HCT116 (cell line): ENCODE data around the gene DPF3. TPM values are rescaled to one million over a fixed set of nuclear protein-coding genes. Genes with fewer than 3 reads are reported as not detected.

Source experiments
- ATAC-seq: fragments of 200-7000 bp; cut with Tn5 transposase; 2 replicates; pipeline ENCODE4 v1.9.1; 2020; ENCODE audit warnings: mild to moderate bottlenecking, moderate library complexity
- BruUV-seq: library from RNA; stranded (reverse); fragments of 400-500 nt; replicated peaks from 2 replicates; lab custom pipeline; 2021; lab: Mats Ljungman, UMichigan
- CTCF ChIA-PET: fragments of 300-600 bp; sonication (Branson Sonifier 250); formaldehyde crosslinking; loops from one replicate; lab custom pipeline; 2021; ENCODE audit warnings: antibody characterized with exemption; lab: Charles Lee
- POLR2A ChIA-PET: fragments of 300-600, 350-600 bp; sonication (Branson Sonifier 250); formaldehyde crosslinking; loops from one replicate; lab custom pipeline; 2021; ENCODE audit warnings: antibody characterized with exemption; lab: Charles Lee
- RAD21 ChIA-PET, 2 experiments: fragments of 300-600 bp; sonication (Branson Sonifier 250); formaldehyde crosslinking; loops; one replicate each; lab custom pipeline; 2023; ENCODE audit warnings: low total read pairs in 2 of 2; ENCODE audit not compliant: uncharacterized antibody in 2 of 2, unreplicated experiment in 2 of 2, low non-redundant PET in 1 of 2; lab: Charles Lee
- DNase-seq: peaks from one replicate; pipeline ENCODE4 v3.0.0-alpha.2; 2010; ENCODE audit warnings: low read depth, low spot score
- H2AFZ ChIP-seq: fragments of 200-600 bp; shearing (Covaris generic), sonication (generic); 2 replicates; pipeline ENCODE4 v1.6.1; 2017; ENCODE audit warnings: low read depth, mixed run types, mixed read lengths, antibody characterized with exemption, low read length; ENCODE audit not compliant: poor library complexity, severe bottlenecking
- H3K27ac ChIP-seq: 2 replicates; pipeline ENCODE4 v1.5.1; 2012; ENCODE audit warnings: low read depth, low read length
- H3K27me3 ChIP-seq: fragments of 200-600 bp; sonication (generic); 2 replicates; pipeline ENCODE4 v1.6.1; 2016; ENCODE audit warnings: mixed run types, low read length, mixed read lengths; ENCODE audit not compliant: insufficient read depth
- H3K36me3 ChIP-seq, 2 experiments: fragments of 200-500 bp in 1 of 2; fragments of 200-600 bp in 1 of 2; sonication (Bioruptor generic) in 1 of 2; sonication (generic) in 1 of 2; 2 replicates each; pipeline versions ENCODE4 v1.5.1 to v1.6.1; 2014 to 2016; ENCODE audit warnings: low read length in 2 of 2, inconsistent platforms in 1 of 2, mixed read lengths in 1 of 2, mixed run types in 1 of 2; ENCODE audit not compliant: insufficient read depth in 2 of 2, control insufficient read depth in 1 of 2
- H3K4me1 ChIP-seq, 2 experiments: fragments of 200-600 bp in 1 of 2; sonication (generic) in 1 of 2; 2 replicates each; pipeline versions ENCODE4 v1.5.1 to v1.6.1; 2012 to 2017; ENCODE audit warnings: low read length in 2 of 2, inconsistent platforms in 1 of 2, mild to moderate bottlenecking in 1 of 2, mixed read lengths in 1 of 2, mixed run types in 1 of 2, moderate library complexity in 1 of 2; ENCODE audit not compliant: insufficient read depth in 2 of 2, control insufficient read depth in 1 of 2
- H3K4me2 ChIP-seq: fragments of 200-600 bp; sonication (generic); 2 replicates; pipeline ENCODE4 v1.6.1; 2017; ENCODE audit warnings: mixed run types, low read length, mixed read lengths
- H3K4me3 ChIP-seq, 2 experiments: fragments of 200-600 bp in 1 of 2; sonication (generic) in 1 of 2; replicated peaks in 1 of 2; 2 replicates each; pipeline ENCODE4 v1.5.1; 2011 to 2016; ENCODE audit warnings: low read length in 2 of 2, control low read depth in 1 of 2, low read depth in 1 of 2, mild to moderate bottlenecking in 1 of 2, mixed read lengths in 1 of 2, mixed run types in 1 of 2
- H3K79me2 ChIP-seq: fragments of 200-600 bp; sonication (generic); 2 replicates; pipeline ENCODE4 v1.6.1; 2017; ENCODE audit warnings: mild to moderate bottlenecking, mixed run types, low read length, moderate library complexity, mixed read lengths; ENCODE audit not compliant: insufficient read depth
- H3K9ac ChIP-seq: fragments of 200-600 bp; sonication (generic); 2 replicates; pipeline ENCODE4 v1.6.1; 2016; ENCODE audit warnings: low read length, mixed read lengths
- H3K9me2 ChIP-seq: fragments of 200-600 bp; sonication (generic), shearing (Covaris generic); 2 replicates; pipeline ENCODE4 v1.6.1; 2017; ENCODE audit warnings: mixed run types, mild to moderate bottlenecking, moderate library complexity; ENCODE audit not compliant: insufficient read depth
- H3K9me3 ChIP-seq, 2 experiments: fragments of 200-500 bp in 1 of 2; fragments of 200-600 bp in 1 of 2; sonication (Bioruptor generic) in 1 of 2; sonication (generic) in 1 of 2; 2 replicates each; pipeline ENCODE4 v1.6.1; 2014 to 2017; ENCODE audit warnings: low read length in 2 of 2, mixed read lengths in 2 of 2, inconsistent platforms in 1 of 2, low read depth in 1 of 2, mild to moderate bottlenecking in 1 of 2, mixed run types in 1 of 2, moderate library complexity in 1 of 2; ENCODE audit not compliant: control insufficient read depth in 1 of 2, insufficient read depth in 1 of 2
- H4K20me1 ChIP-seq: fragments of 200-600 bp; sonication (generic), shearing (Covaris generic); 2 replicates; pipeline ENCODE4 v1.6.1; 2017; ENCODE audit warnings: mixed run types, mild to moderate bottlenecking, moderate library complexity; ENCODE audit not compliant: insufficient read depth
- CBX3 ChIP-seq: IDR thresholded peaks from 2 replicates; pipeline ENCODE4 v1.6.1; 2012; ENCODE audit warnings: low read depth
- EZH2 ChIP-seq: fragments of 200-600 bp; sonication (generic); IDR thresholded peaks from 2 replicates; pipeline ENCODE4 v1.6.1; 2017; ENCODE audit warnings: antibody characterized with exemption, mixed run types
- EZH2phosphoT487 ChIP-seq: fragments of 200-600 bp; IDR thresholded peaks from 2 replicates; pipeline ENCODE4 v1.6.1; 2018; ENCODE audit warnings: antibody characterized with exemption, borderline replicate concordance
- JUND ChIP-seq: IDR thresholded peaks from 2 replicates; pipeline ENCODE4 v1.6.1; 2012
- RAD21 ChIP-seq: IDR thresholded peaks from 2 replicates; pipeline ENCODE4 v1.6.1; 2012; ENCODE audit warnings: low read depth, mild to moderate bottlenecking
- SIN3A ChIP-seq: IDR thresholded peaks from 2 replicates; pipeline ENCODE4 v1.6.1; 2012; ENCODE audit warnings: low read depth
- SP1 ChIP-seq: IDR thresholded peaks from 2 replicates; pipeline ENCODE4 v1.6.1; 2012; ENCODE audit warnings: low read depth
- TCF7L2 ChIP-seq: IDR thresholded peaks from 2 replicates; pipeline ENCODE4 v1.7.0; 2011; ENCODE audit warnings: borderline replicate concordance, inconsistent platforms; ENCODE audit not compliant: insufficient read depth, insufficient read length; ENCODE audit errors: extremely low read depth
- YY1 ChIP-seq: IDR thresholded peaks from 2 replicates; pipeline ENCODE4 v1.6.1; 2011; ENCODE audit warnings: low read length, low read depth, moderate library complexity, mild to moderate bottlenecking; ENCODE audit not compliant: insufficient replicate concordance; ENCODE audit errors: extremely low read depth
- ZFX ChIP-seq: fragments of 450-650 bp; IDR thresholded peaks from 2 replicates; pipeline ENCODE4 v1.6.1; 2017
- ZNF274 ChIP-seq: fragments of 200-500 bp; sonication (Bioruptor generic); IDR thresholded peaks from 2 replicates; pipeline ENCODE4 v1.6.1; 2014; ENCODE audit warnings: mild to moderate bottlenecking, low read depth, low read length, inconsistent platforms
- intact Hi-C: fragments of 100-400 bp; cut with micrococcal nuclease; formaldehyde crosslinking; loops from 2 replicates; pipeline ENCODE4 v1.10.0; 2022
- total RNA-seq: library from RNA; stranded (reverse); gene quantifications from one replicate; pipeline ENCODE4 v1.2.1, GENCODE V29; 2021; ENCODE audit not compliant: unreplicated experiment
- TF ChIP-seq, protein P1 (sequence below): IDR thresholded peaks from 2 replicates; pipeline ENCODE4 v1.6.1; 2011; ENCODE audit warnings: mild to moderate bottlenecking, low read length, moderate library complexity; ENCODE audit not compliant: insufficient replicate concordance; ENCODE audit errors: extremely low read depth
- TF ChIP-seq, protein P2 (sequence below): IDR thresholded peaks from 2 replicates; pipeline ENCODE4 v1.6.1; 2012

Gene DPF3
- total RNA-seq, 1 experiment from 2014 or later = 0.27 TPM

DNA sequence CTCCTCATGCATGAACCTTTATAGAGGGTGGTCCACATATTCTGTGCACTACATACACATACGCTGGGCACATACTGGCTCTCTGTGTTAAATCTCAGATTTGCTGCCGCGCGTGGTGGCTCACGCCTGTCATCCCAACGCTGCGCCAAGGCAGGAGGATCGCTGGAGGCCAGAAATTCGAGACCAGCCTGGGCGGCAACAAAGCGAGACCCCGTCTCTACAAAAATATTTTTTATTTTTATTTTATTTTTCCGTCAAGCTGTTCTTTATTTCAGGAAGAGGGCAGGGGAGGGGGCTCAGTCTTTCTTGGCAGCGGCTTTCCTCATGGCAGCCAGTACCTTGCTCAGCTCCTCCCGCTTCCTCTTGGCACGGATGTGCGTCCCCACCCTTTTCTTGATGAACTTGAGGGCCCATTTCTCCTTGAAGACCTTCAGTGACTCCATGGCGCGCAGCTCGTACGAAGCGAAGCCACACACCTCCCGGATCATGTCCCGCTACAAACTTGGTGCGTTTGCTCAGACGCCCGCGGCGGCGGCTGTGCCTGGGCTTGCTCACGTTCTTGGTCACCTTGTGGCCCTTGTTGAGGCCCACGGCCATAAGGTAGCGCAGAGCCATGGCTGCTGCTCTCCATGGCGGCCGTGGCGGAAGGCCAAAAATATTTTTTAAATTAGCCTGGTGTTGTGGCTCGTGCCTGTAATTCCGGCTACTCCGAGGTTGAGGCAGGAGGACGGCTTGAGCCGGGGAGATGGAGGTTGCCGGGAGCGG, 35.6 kb upstream of the DPF3 start (continued):
- TF ChIP-seq EZH2 (no peak), ZFX (no peak), TCF7L2 (no peak), JUND (no peak), RAD21 (no peak), EZH2phosphoT487 (no peak), SP1 (no peak), ZNF274 (no peak)
- TF ChIP-seq, protein P1, sequence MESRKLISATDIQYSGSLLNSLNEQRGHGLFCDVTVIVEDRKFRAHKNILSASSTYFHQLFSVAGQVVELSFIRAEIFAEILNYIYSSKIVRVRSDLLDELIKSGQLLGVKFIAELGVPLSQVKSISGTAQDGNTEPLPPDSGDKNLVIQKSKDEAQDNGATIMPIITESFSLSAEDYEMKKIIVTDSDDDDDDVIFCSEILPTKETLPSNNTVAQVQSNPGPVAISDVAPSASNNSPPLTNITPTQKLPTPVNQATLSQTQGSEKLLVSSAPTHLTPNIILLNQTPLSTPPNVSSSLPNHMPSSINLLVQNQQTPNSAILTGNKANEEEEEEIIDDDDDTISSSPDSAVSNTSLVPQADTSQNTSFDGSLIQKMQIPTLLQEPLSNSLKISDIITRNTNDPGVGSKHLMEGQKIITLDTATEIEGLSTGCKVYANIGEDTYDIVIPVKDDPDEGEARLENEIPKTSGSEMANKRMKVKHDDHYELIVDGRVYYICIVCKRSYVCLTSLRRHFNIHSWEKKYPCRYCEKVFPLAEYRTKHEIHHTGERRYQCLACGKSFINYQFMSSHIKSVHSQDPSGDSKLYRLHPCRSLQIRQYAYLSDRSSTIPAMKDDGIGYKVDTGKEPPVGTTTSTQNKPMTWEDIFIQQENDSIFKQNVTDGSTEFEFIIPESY = no peak

DNA sequence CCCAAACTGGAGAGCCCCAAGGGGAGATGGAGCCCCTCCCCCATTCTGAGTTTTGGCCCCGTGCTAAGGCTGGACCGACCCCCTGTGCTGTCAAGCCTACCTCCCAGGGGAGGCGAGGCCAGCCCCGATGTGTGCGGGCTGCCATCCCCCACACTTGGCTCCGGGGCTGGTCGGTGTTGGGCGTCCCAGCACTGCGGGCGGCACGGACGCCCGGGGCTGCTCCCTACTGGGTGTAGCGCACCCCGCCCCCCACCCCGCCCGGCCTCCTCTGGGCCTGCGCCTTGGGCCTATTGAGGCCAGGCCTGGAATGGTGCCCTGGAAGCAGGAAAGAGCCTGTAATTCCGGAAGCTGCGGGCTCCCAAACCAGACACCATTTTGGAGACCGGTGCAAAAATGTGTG, 35.0 kb upstream of the DPF3 start:
- Histone ChIP-seq H3K4me1 (peaks cover 3 to 26% of the 10 kb centered on the region in 2 experiments; a peak in 3 of 4 replicates), H3K4me3 (no peak overlapping the region), H3K9me2 (no peaks in the 10 kb centered on the region), H3K27ac (no peak overlapping the region), H3K27me3 (no peaks in the 10 kb centered on the region), H3K36me3 (no peaks in the 10 kb centered on the region), H2AFZ (no peak overlapping the region), H3K9ac (no peak overlapping the region), H3K4me2 (no peak overlapping the region), H4K20me1 (no peaks in the 10 kb centered on the region; the same call in 1 of the 2 replicates), H3K9me3 (no peaks in the 10 kb centered on the region), H3K79me2 (peaks cover 58% of the 10 kb centered on the region)
- intact Hi-C loops = no loop called here
- no peak for DNase-seq
- ChIA-PET CTCF (no interaction called here), POLR2A (no interaction called here), RAD21 (no interaction called here)
- no peak for ATAC-seq
- BruUV-seq = no TSS peak
- TF ChIP-seq RAD21 (no peak), CBX3 (no peak), SP1 (no peak), SIN3A (no peak), EZH2 (no peak), YY1 (no peak), TCF7L2 (no peak), ZNF274 (no peak)
- TF ChIP-seq, protein P2, sequence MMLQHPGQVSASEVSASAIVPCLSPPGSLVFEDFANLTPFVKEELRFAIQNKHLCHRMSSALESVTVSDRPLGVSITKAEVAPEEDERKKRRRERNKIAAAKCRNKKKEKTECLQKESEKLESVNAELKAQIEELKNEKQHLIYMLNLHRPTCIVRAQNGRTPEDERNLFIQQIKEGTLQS = no peak
